GM23338 (cell line): ENCODE results near the gene PCNT. TPM values are rescaled to one million over a fixed set of nuclear protein-coding genes. Genes with fewer than 3 reads are reported as not detected.

Experiments used
- ATAC-seq: fragments of 200-7000 bp; cut with Tn5 transposase; 3 replicates; pipeline ENCODE4 v1.9.1; 2020
- DNase-seq: peaks from one replicate; pipeline ENCODE4 v3.0.0-alpha.2; 2015; ENCODE audit warnings: low spot score
- H2AFZ ChIP-seq: fragments of 200-600 bp; sonication (generic); 2 replicates; pipeline ENCODE4 v1.8.0; 2016; ENCODE audit warnings: antibody characterized with exemption, mild to moderate bottlenecking, moderate library complexity
- H3F3A ChIP-seq: fragments of 200-600 bp; sonication (generic); replicated peaks from 2 replicates; pipeline ENCODE4 v1.8.0; 2017; ENCODE audit warnings: antibody characterized with exemption, mixed run types, low read depth
- H3K27ac ChIP-seq: fragments of 200-600 bp; sonication (generic); 2 replicates; pipeline ENCODE4 v1.6.1; 2016; ENCODE audit warnings: low read depth
- H3K27me3 ChIP-seq: fragments of 200-600 bp; sonication (generic); 2 replicates; pipeline ENCODE4 v1.8.0; 2016; ENCODE audit warnings: mild to moderate bottlenecking, mixed run types, moderate library complexity; ENCODE audit not compliant: insufficient read depth
- H3K36me3 ChIP-seq: fragments of 200-600 bp; sonication (generic); 2 replicates; pipeline ENCODE4 v1.8.0; 2016; ENCODE audit warnings: mild to moderate bottlenecking; ENCODE audit not compliant: insufficient read depth
- H3K4me1 ChIP-seq: fragments of 200-600 bp; sonication (generic); 2 replicates; pipeline ENCODE4 v1.8.0; 2016; ENCODE audit warnings: mild to moderate bottlenecking, moderate library complexity; ENCODE audit not compliant: insufficient read depth
- H3K4me2 ChIP-seq: fragments of 200-600 bp; sonication (generic); 2 replicates; pipeline ENCODE4 v1.7.1; 2017; ENCODE audit warnings: mixed run types
- H3K4me3 ChIP-seq: fragments of 200-600 bp; sonication (generic); 2 replicates; pipeline ENCODE4 v1.6.1; 2016; ENCODE audit warnings: mixed run types
- H3K79me2 ChIP-seq: fragments of 200-600 bp; sonication (generic); replicated peaks from 2 replicates; pipeline ENCODE4 v1.8.0; 2017; ENCODE audit warnings: mild to moderate bottlenecking; ENCODE audit not compliant: insufficient read depth
- H3K9me2 ChIP-seq: fragments of 200-600 bp; sonication (generic); 2 replicates; pipeline ENCODE4 v1.8.0; 2017; ENCODE audit not compliant: insufficient read depth
- H4K20me1 ChIP-seq: fragments of 200-600 bp; sonication (generic); replicated peaks from 2 replicates; pipeline ENCODE4 v1.8.0; 2017; ENCODE audit warnings: mild to moderate bottlenecking; ENCODE audit not compliant: insufficient read depth
- H3K27ac Mint-ChIP-seq: 2 replicates; pipeline ENCODE4 v1.8.0; 2020; ENCODE audit warnings: inconsistent platforms, mild to moderate bottlenecking, moderate library complexity, mixed read lengths
- H3K27me3 Mint-ChIP-seq: 3 replicates; pipeline ENCODE4 v1.8.0; 2022; ENCODE audit warnings: low read depth, mild to moderate bottlenecking, moderate library complexity, mixed read lengths, inconsistent platforms; ENCODE audit not compliant: insufficient read depth, poor library complexity
- H3K36me3 Mint-ChIP-seq: 3 replicates; pipeline ENCODE4 v1.8.0; 2021; ENCODE audit warnings: low read depth, mild to moderate bottlenecking, inconsistent platforms, moderate library complexity, mixed read lengths
- H3K4me1 Mint-ChIP-seq: 3 replicates; pipeline ENCODE4 v1.8.0; 2020; ENCODE audit warnings: mild to moderate bottlenecking, inconsistent platforms, mixed read lengths
- H3K4me3 Mint-ChIP-seq: 3 replicates; pipeline ENCODE4 v1.8.0; 2021; ENCODE audit warnings: moderate library complexity, mild to moderate bottlenecking, inconsistent platforms, mixed read lengths
- H3K9me3 Mint-ChIP-seq: 3 replicates; pipeline ENCODE4 v1.8.0; 2020; ENCODE audit warnings: moderate library complexity, mild to moderate bottlenecking, inconsistent platforms, mixed read lengths
- CTCF ChIP-seq, 2 experiments: fragments of 200-600 bp in 1 of 2; sonication (generic) in 1 of 2; conservative IDR thresholded peaks; 2 replicates each; pipeline versions ENCODE4 v1.5.1 to v1.6.1; 2016 to 2017; ENCODE audit warnings: antibody characterized with exemption in 2 of 2, low read depth in 2 of 2, mild to moderate bottlenecking in 2 of 2, moderate library complexity in 1 of 2
- ETS1 ChIP-seq: IDR thresholded peaks from 2 replicates; pipeline ENCODE4 v1.6.1; 2016; ENCODE audit warnings: antibody characterized with exemption
- EZH2 ChIP-seq: fragments of 200-600 bp; sonication (generic); IDR thresholded peaks from one replicate; pipeline ENCODE4 v1.8.0; 2017; ENCODE audit warnings: antibody characterized with exemption, mild to moderate bottlenecking, low read depth; ENCODE audit not compliant: unreplicated experiment
- EZH2phosphoT487 ChIP-seq: fragments of 200-600 bp; sonication (generic); IDR thresholded peaks from one replicate; pipeline ENCODE4 v1.8.1; 2018; ENCODE audit warnings: antibody characterized with exemption; ENCODE audit not compliant: unreplicated experiment
- JUNB ChIP-seq: IDR thresholded peaks from one replicate; pipeline ENCODE4 v1.6.1; 2016; ENCODE audit warnings: antibody characterized with exemption; ENCODE audit not compliant: unreplicated experiment
- NANOG ChIP-seq: IDR thresholded peaks from 2 replicates; pipeline ENCODE4 v1.6.1; 2016; ENCODE audit warnings: antibody characterized with exemption, borderline replicate concordance
- POLR2AphosphoS5 ChIP-seq: IDR thresholded peaks from 2 replicates; pipeline ENCODE4 v1.6.1; 2016; ENCODE audit warnings: antibody characterized with exemption, low read depth
- REST ChIP-seq: IDR thresholded peaks from one replicate; pipeline ENCODE4 v1.6.1; 2018; ENCODE audit warnings: antibody characterized with exemption; ENCODE audit not compliant: unreplicated experiment
- STAT1 ChIP-seq: IDR thresholded peaks from one replicate; pipeline ENCODE4 v1.6.1; 2016; ENCODE audit warnings: antibody characterized with exemption; ENCODE audit not compliant: unreplicated experiment
- ZNF114 ChIP-seq: fragments of 250-450 bp; sonication (Bioruptor Pico); IDR thresholded peaks from 2 replicates; pipeline ENCODE4 v1.5.0; 2020; ENCODE audit warnings: mild to moderate bottlenecking, moderate library complexity
- ZNF331 ChIP-seq: fragments of 250-450 bp; sonication (Bioruptor Pico); IDR thresholded peaks from 2 replicates; pipeline ENCODE4 v1.5.0; 2020; ENCODE audit warnings: low read depth, mild to moderate bottlenecking, moderate library complexity
- polyA plus RNA-seq: library from polyadenylated mRNA; unstranded; fragments of >200 nt; fragmentation: Nextera tagmentation; extraction: Ambion mirVana; gene quantifications from 2 replicates; pipeline ENCODE4 v1.2.1, GENCODE V29; 2016
- total RNA-seq: library from RNA; depleted of rRNA; stranded (reverse); fragments of >200 nt; shearing (Covaris generic); gene quantifications from 2 replicates; pipeline ENCODE4 v1.2.3, GENCODE V29; 2014

Gene PCNT
- total and polyA plus RNA-seq, 2 experiments from 2014 or later, result 39.6 to 46.1 TPM

GRCh38 chr21:46471514-46471913 lies 147.6 kb downstream of the PCNT start:
- Histone ChIP-seq H3K9me2 (no peaks in the 10 kb centered on the region), H3K4me1 (no peaks in the 10 kb centered on the region; the same call in 1 of the 2 replicates), H3K4me2 (no peak overlapping the region), H3K27ac (no peak overlapping the region), H3K79me2 (peaks cover 3% of the 10 kb centered on the region), H4K20me1 (no peaks in the 10 kb centered on the region), H2AFZ (no peak overlapping the region), H3K4me3 (no peak overlapping the region), H3K27me3 (no peaks in the 10 kb centered on the region), H3K36me3 (no peaks in the 10 kb centered on the region), H3F3A (no peaks in the 10 kb centered on the region)
- ATAC-seq, result no peak
- Mint-ChIP-seq H3K27ac (no peak overlapping the region), H3K4me3 (no peak overlapping the region), H3K36me3 (no peaks in the 10 kb centered on the region), H3K9me3 (no peaks in the 10 kb centered on the region), H3K27me3 (peaks cover 2% of the 10 kb centered on the region), H3K4me1 (no peaks in the 10 kb centered on the region; the same call in 2 of the 3 replicates)
- no peak for TF ChIP-seq EZH2phosphoT487
- TF ChIP-seq JUNB, result no peak
- TF ChIP-seq EZH2, result no peak
- no peak for DNase-seq

- Mint-ChIP-seq H3K27ac (no peak overlapping the region), H3K36me3 (no peaks in the 10 kb centered on the region; the same call in 2 of the 3 replicates), H3K4me3 (no peak overlapping the region), H3K27me3 (peaks cover 2% of the 10 kb centered on the region), H3K9me3 (no peaks in the 10 kb centered on the region), H3K4me1 (no peaks in the 10 kb centered on the region; the same call in 2 of the 3 replicates)
- H3K4me3 ChIP-seq, result no peak overlapping the region
- peaks cover 3% of the 10 kb centered on the region for H3K79me2 ChIP-seq
- ATAC-seq (no peak), DNase-seq (no peak)
- no peaks in the 10 kb centered on the region; the same call in 1 of the 2 replicates for H3K4me1 ChIP-seq
- no peak overlapping the region for H2AFZ ChIP-seq
- no peak overlapping the region for H3K4me2 ChIP-seq
- no peaks in the 10 kb centered on the region for H3K27me3 ChIP-seq
- H3K36me3 ChIP-seq, result no peaks in the 10 kb centered on the region
- no peak overlapping the region for H3K27ac ChIP-seq
- no peaks in the 10 kb centered on the region; the same call in 1 of the 2 replicates for H4K20me1 ChIP-seq
- no peaks in the 10 kb centered on the region for H3F3A ChIP-seq
- no peaks in the 10 kb centered on the region for H3K9me2 ChIP-seq
- TF ChIP-seq STAT1 (no peak), EZH2 (no peak), CTCF (conservative IDR thresholded peaks at IDR 0.05; ENCODE audit: low read depth in 2 of 2) (no peak), ETS1 (no peak), NANOG (no peak), POLR2AphosphoS5 (no peak), REST (no peak), JUNB (no peak), ZNF331 (CRISPR knock-in tag) (no peak), EZH2phosphoT487 (no peak), ZNF114 (CRISPR knock-in tag) (no peak)
Observed at GRCh38 chr21:46472246-46472645, 148.3 kb downstream of the PCNT start.
